ENCODE measurements around the gene PDE4A. TPM values are rescaled to one million over a fixed set of nuclear protein-coding genes. Genes with fewer than 3 reads are reported as not detected.

PDE4A gene
- total and polyA plus RNA-seq, 2 of the 13 experiments (the other 11 are each of a cell fraction or from before 2014, with no cell fraction given): 1.1 to 4.1 TPM

GRCh38 chr19:10416380-10417257 lies 3.7 kb upstream of the PDE4A start (continued):
- TF ChIP-seq CENPX (CRISPR knock-in tag; IDR thresholded peaks at IDR 0.05) (no peak), KLF16 (CRISPR knock-in tag; IDR thresholded peaks at IDR 0.05) (peak; percentile 38 to 78; a peak in 1 of 4 replicates), MLX (CRISPR knock-in tag; IDR thresholded peaks at IDR 0.05) (no peak), HOMEZ (CRISPR knock-in tag; IDR thresholded peaks at IDR 0.05; ENCODE audit: low read depth) (no peak), NBN (conservative IDR thresholded peaks at IDR 0.05) (no peak), CHCHD3 (CRISPR knock-in tag; IDR thresholded peaks at IDR 0.05) (0 out of 2 replicates have a peak, but pooled peaks have one; percentile 40), ZNF713 (CRISPR knock-in tag; IDR thresholded peaks at IDR 0.05) (no peak), FOXP1 (IDR thresholded peaks at IDR 0.05) (no peak), FOXP1 (CRISPR knock-in tag; IDR thresholded peaks at IDR 0.05) (no peak), IRF1 (CRISPR knock-in tag; IDR thresholded peaks at IDR 0.05; ENCODE audit: low read depth) (0 out of 2 replicates have a peak, but pooled peaks have one; percentile 54), NR3C1 (CRISPR knock-in tag; IDR thresholded peaks at IDR 0.05) (no peak), STAT5B (CRISPR knock-in tag; IDR thresholded peaks at IDR 0.05) (0 out of 2 replicates have a peak, but pooled peaks have one; percentile 42), ARID5B (CRISPR knock-in tag; IDR thresholded peaks at IDR 0.05) (peak; percentile 67), ZNF468 (CRISPR knock-in tag; IDR thresholded peaks at IDR 0.05) (no peak), CERS6 (CRISPR knock-in tag; IDR thresholded peaks at IDR 0.05) (no peak), ZNF557 (CRISPR knock-in tag; IDR thresholded peaks at IDR 0.05) (no peak), ZBTB21 (CRISPR knock-in tag; IDR thresholded peaks at IDR 0.05) (peak; percentile 100), FOXO4 (CRISPR knock-in tag; conservative IDR thresholded peaks at IDR 0.05) (no peak), POGZ (CRISPR knock-in tag; IDR thresholded peaks at IDR 0.05) (peak; percentile 96), DNMT1 (CRISPR knock-in tag; IDR thresholded peaks at IDR 0.05) (no peak), SNAPC5 (CRISPR knock-in tag; IDR thresholded peaks at IDR 0.05; ENCODE audit: borderline replicate concordance) (no peak)
